H9 (cell line): ENCODE data around the gene FBXL14. TPM values are rescaled to one million over a fixed set of nuclear protein-coding genes. Genes with fewer than 3 reads are reported as not detected.

Source experiments
- DNase-seq: peaks from one replicate; pipeline ENCODE4 v3.0.0-alpha.2; 2017
- H2AFZ ChIP-seq: one replicate; pipeline ENCODE4 v1.6.1; 2013; ENCODE audit warnings: mild to moderate bottlenecking, low read length, control low read depth, moderate library complexity
- H2AK5ac ChIP-seq: 2 replicates; pipeline ENCODE4 v1.6.1; 2013; ENCODE audit warnings: low read length, control low read depth, mixed read lengths; ENCODE audit not compliant: insufficient read length
- H2BK120ac ChIP-seq: one replicate; pipeline ENCODE4 v1.6.1; 2013; ENCODE audit warnings: low read depth, mild to moderate bottlenecking, low read length, control low read depth, inconsistent platforms; ENCODE audit not compliant: poor library complexity, severe bottlenecking
- H2BK12ac ChIP-seq: 2 replicates; pipeline ENCODE4 v1.6.1; 2013; ENCODE audit warnings: low read length, control low read depth, mixed read lengths, low read depth; ENCODE audit not compliant: insufficient read length
- H2BK15ac ChIP-seq: 2 replicates; pipeline ENCODE4 v1.6.1; 2013; ENCODE audit warnings: low read depth, low read length, control low read depth
- H2BK20ac ChIP-seq: one replicate; pipeline ENCODE4 v1.6.1; 2013; ENCODE audit warnings: low read depth, mild to moderate bottlenecking, low read length, control low read depth, inconsistent platforms; ENCODE audit not compliant: poor library complexity, severe bottlenecking
- H2BK5ac ChIP-seq: 2 replicates; pipeline ENCODE4 v1.6.1; 2013; ENCODE audit warnings: low read length, control low read depth, mixed read lengths; ENCODE audit not compliant: insufficient read length
- H3K14ac ChIP-seq: 2 replicates; pipeline ENCODE4 v1.6.1; 2013; ENCODE audit warnings: low read length, control low read depth; ENCODE audit not compliant: insufficient read depth
- H3K18ac ChIP-seq: 2 replicates; pipeline ENCODE4 v1.6.1; 2013; ENCODE audit warnings: low read depth, mild to moderate bottlenecking, mixed read lengths, low read length, control low read depth; ENCODE audit not compliant: insufficient read length
- H3K23ac ChIP-seq: 2 replicates; pipeline ENCODE4 v1.6.1; 2013; ENCODE audit warnings: low read length, control low read depth, mixed read lengths, low read depth; ENCODE audit not compliant: insufficient read length
- H3K23me2 ChIP-seq: 2 replicates; pipeline ENCODE4 v1.6.1; 2013; ENCODE audit warnings: low read depth, mild to moderate bottlenecking, mixed read lengths, low read length, control low read depth; ENCODE audit not compliant: insufficient read length, poor library complexity, severe bottlenecking
- H3K27ac ChIP-seq: 2 replicates; pipeline ENCODE4 v1.5.1; 2013; ENCODE audit warnings: low read length, control low read depth, mixed read lengths, low read depth; ENCODE audit not compliant: insufficient read length
- H3K27me3 ChIP-seq: 2 replicates; pipeline ENCODE4 v1.6.1; 2013; ENCODE audit warnings: low read length, control low read depth, inconsistent platforms; ENCODE audit not compliant: insufficient read depth
- H3K4ac ChIP-seq: 2 replicates; pipeline ENCODE4 v1.6.1; 2013; ENCODE audit warnings: low read depth, mild to moderate bottlenecking, control low read depth, inconsistent platforms, low read length, moderate library complexity
- H3K4me1 ChIP-seq: 2 replicates; pipeline ENCODE4 v1.6.1; 2013; ENCODE audit warnings: low read length, control low read depth, inconsistent platforms; ENCODE audit not compliant: insufficient read depth
- H3K4me2 ChIP-seq: 2 replicates; pipeline ENCODE4 v1.6.1; 2013; ENCODE audit warnings: low read length, control low read depth, mixed read lengths; ENCODE audit not compliant: insufficient read length, insufficient read depth
- H3K56ac ChIP-seq: 2 replicates; pipeline ENCODE4 v1.6.1; 2013; ENCODE audit warnings: low read depth, mild to moderate bottlenecking, mixed read lengths, low read length, control low read depth; ENCODE audit not compliant: insufficient read length
- H3K79me1 ChIP-seq: 2 replicates; pipeline ENCODE4 v1.6.1; 2013; ENCODE audit warnings: low read depth, mild to moderate bottlenecking, moderate library complexity, low read length, control low read depth, inconsistent platforms; ENCODE audit not compliant: insufficient read depth, poor library complexity, severe bottlenecking
- H3K79me2 ChIP-seq: 2 replicates; pipeline ENCODE4 v1.6.1; 2013; ENCODE audit warnings: low read length, control low read depth, inconsistent platforms; ENCODE audit not compliant: insufficient read depth
- H3K9ac ChIP-seq: 2 replicates; pipeline ENCODE4 v1.6.1; 2013; ENCODE audit warnings: low read length, control low read depth, mixed read lengths; ENCODE audit not compliant: insufficient read length; ENCODE audit errors: extremely low read depth
- H3K9me3 ChIP-seq: one replicate; pipeline ENCODE4 v1.6.1; 2013; ENCODE audit warnings: low read depth, low read length, inconsistent platforms; ENCODE audit not compliant: control insufficient read depth
- H3T11ph ChIP-seq: one replicate; pipeline ENCODE4 v1.6.1; 2013; ENCODE audit warnings: mild to moderate bottlenecking, low read length, control low read depth, inconsistent platforms
- H4K20me1 ChIP-seq: one replicate; pipeline ENCODE4 v1.6.1; 2013; ENCODE audit not compliant: control insufficient read depth, insufficient read length, insufficient read depth
- H4K5ac ChIP-seq: 2 replicates; pipeline ENCODE4 v1.6.1; 2013; ENCODE audit warnings: low read depth, mild to moderate bottlenecking, mixed read lengths, low read length, control low read depth; ENCODE audit not compliant: insufficient read length
- H4K8ac ChIP-seq: replicated peaks from 2 replicates; pipeline ENCODE4 v1.6.1; 2013; ENCODE audit warnings: low read length, control low read depth, mixed read lengths, low read depth; ENCODE audit not compliant: insufficient read length
- H4K91ac ChIP-seq: 2 replicates; pipeline ENCODE4 v1.6.1; 2013; ENCODE audit warnings: low read depth, mild to moderate bottlenecking, moderate library complexity, mixed read lengths, low read length, control low read depth; ENCODE audit not compliant: insufficient read length
- H3K27ac Mint-ChIP-seq, 3 experiments: 2 replicates in 2 of 3; 3 replicates in 1 of 3; pipeline ENCODE4 v1.8.0; 2020 to 2021; ENCODE audit warnings: mixed read lengths in 3 of 3, mild to moderate bottlenecking in 1 of 3, moderate library complexity in 1 of 3
- H3K27me3 Mint-ChIP-seq: 2 replicates; pipeline ENCODE4 v1.8.0; 2021; ENCODE audit warnings: low read depth, mild to moderate bottlenecking, moderate library complexity, mixed read lengths
- H3K36me3 Mint-ChIP-seq, 3 experiments: 2 replicates in 2 of 3; 3 replicates in 1 of 3; pipeline ENCODE4 v1.8.0; 2020 to 2021; ENCODE audit warnings: low read depth in 3 of 3, mixed read lengths in 3 of 3; ENCODE audit not compliant: insufficient read depth in 1 of 3
- H3K4me1 Mint-ChIP-seq, 2 experiments: 2 replicates each; pipeline ENCODE4 v1.8.0; 2020; ENCODE audit warnings: mixed read lengths in 2 of 2
- H3K4me3 Mint-ChIP-seq, 2 experiments: 2 replicates in 1 of 2; 3 replicates in 1 of 2; pipeline ENCODE4 v1.8.0; 2020 to 2021; ENCODE audit warnings: mild to moderate bottlenecking in 2 of 2, mixed read lengths in 2 of 2, moderate library complexity in 1 of 2
- H3K9me3 Mint-ChIP-seq, 2 experiments: 2 replicates in 1 of 2; 3 replicates in 1 of 2; pipeline ENCODE4 v1.8.0; 2020; ENCODE audit warnings: mild to moderate bottlenecking in 2 of 2, mixed read lengths in 2 of 2, moderate library complexity in 1 of 2
- CTCF ChIP-seq: fragments of 200-600 bp; sonication (generic); conservative IDR thresholded peaks from 3 replicates; pipeline ENCODE4 v1.8.0; 2021; ENCODE audit warnings: antibody characterized with exemption, mild to moderate bottlenecking
- WGBS: extraction: QIAGEN DNeasy Blood & Tissue Kit; methylation state at CpG from one replicate; pipeline ENCODE4 v1.1.7; 2013; ENCODE audit warnings: missing lambda C conversion rate, low lambda C conversion rate, mixed read lengths; ENCODE audit not compliant: insufficient read length; ENCODE audit errors: extremely low coverage; 5-methylcytosine and 5-hydroxymethylcytosine counted together
- total RNA-seq: library from RNA; stranded (reverse); gene quantifications from 2 replicates; pipeline ENCODE4 v1.2.1, GENCODE V29; 2021

Gene FBXL14
- total RNA-seq, 1 experiment from 2014 or later: 15.6 TPM

GRCh38 chr12:1643043-1643442, 48.7 kb upstream of the FBXL14 start:
- no peak overlapping the region for H3K4ac ChIP-seq
- H3K79me2 ChIP-seq: no peaks in the 10 kb centered on the region
- no peak overlapping the region for H3K23ac ChIP-seq
- Mint-ChIP-seq H3K36me3 (no peaks in the 10 kb centered on the region), H3K9me3 (no peaks in the 10 kb centered on the region), H3K4me1 (peaks cover 2 to 16% of the 10 kb centered on the region in 2 experiments; a peak in 3 of 4 replicates), H3K4me3 (no peak overlapping the region), H3K27ac (no peak overlapping the region), H3K27me3 (peaks cover 4% of the 10 kb centered on the region)
- no CpG with 5 or more reads among the region's 9 CpGs for WGBS
- no peak overlapping the region for H2BK12ac ChIP-seq
- H3K9me3 ChIP-seq: no peaks in the 10 kb centered on the region
- H3K18ac ChIP-seq: no peak overlapping the region
- no peak overlapping the region for H2AFZ ChIP-seq
- TF ChIP-seq CTCF: no peak
- no peaks in the 10 kb centered on the region for H3K4me1 ChIP-seq
- no peak overlapping the region for H3K9ac ChIP-seq
- no peaks in the 10 kb centered on the region for H3K27me3 ChIP-seq
- no peaks in the 10 kb centered on the region for H3K23me2 ChIP-seq
- no peak overlapping the region for H2BK15ac ChIP-seq
- no peaks in the 10 kb centered on the region for H3K79me1 ChIP-seq
- H2BK120ac ChIP-seq: no peak overlapping the region
- H3K14ac ChIP-seq: no peak overlapping the region
- H2BK20ac ChIP-seq: no peak overlapping the region
- H3K56ac ChIP-seq: no peak overlapping the region
- H3K4me2 ChIP-seq: no peak overlapping the region
- DNase-seq: no peak
- no peak overlapping the region for H4K91ac ChIP-seq
- H2BK5ac ChIP-seq: no peak overlapping the region
- no peak overlapping the region for H4K8ac ChIP-seq
- peaks cover 2% of the 10 kb centered on the region for H4K20me1 ChIP-seq
- no peak overlapping the region for H4K5ac ChIP-seq
- H3T11ph ChIP-seq: no peak overlapping the region
- H3K27ac ChIP-seq: no peak overlapping the region
- H2AK5ac ChIP-seq: no peak overlapping the region
